Measurements from ENCODE around the gene TRIM31. TPM values are rescaled to one million over a fixed set of nuclear protein-coding genes. Genes with fewer than 3 reads are reported as not detected.
A peak's percentile ranks its signal among the peaks of the same experiment; 100 is the strongest.

Gene TRIM31
- total RNA-seq, 1 experiment from 2014 or later = not detected

- DNase-seq (ENCODE audit: low read depth) = peak; percentile 74
These were observed 36.8 kb downstream of the TRIM31 start for GRCh38 chr6:30075790-30076732.

DNA sequence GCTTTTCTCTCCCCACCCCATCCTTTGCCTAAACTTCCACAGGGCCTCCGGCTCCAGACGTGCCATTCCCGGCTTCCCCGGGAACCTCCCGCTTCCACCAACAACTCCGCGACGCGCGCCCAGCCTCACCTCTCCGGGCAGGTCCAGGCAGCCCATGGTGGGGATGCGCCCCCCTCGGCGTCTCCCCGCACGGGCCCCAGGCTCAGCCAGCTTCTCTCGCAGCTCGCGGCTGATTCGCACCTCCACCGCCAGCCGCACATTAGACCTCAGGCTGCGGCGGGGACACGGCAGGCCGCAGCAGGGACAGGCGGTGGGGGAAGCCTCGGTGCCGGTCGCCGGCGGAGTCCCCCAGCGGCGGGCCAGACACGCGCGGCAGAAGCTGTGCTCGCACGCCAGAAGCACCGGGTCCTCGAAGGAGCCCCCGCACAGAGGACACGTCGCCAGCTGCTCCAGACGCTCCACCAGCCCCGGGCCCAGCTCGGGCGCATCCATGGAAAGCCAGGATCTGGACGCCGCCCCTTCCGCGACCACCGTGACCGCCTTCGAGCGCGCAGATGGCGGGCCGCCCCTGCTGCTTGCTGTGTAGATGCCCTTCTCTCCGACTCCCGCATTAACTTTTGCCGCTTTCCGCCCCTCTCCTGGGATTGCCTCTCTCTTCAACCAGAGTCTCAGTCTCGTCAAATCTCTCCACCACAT lies 37.6 kb downstream of the TRIM31 start, which contains the start of gene RNF39:
Gene RNF39, minus strand, starts transcription at position 676 of the 696 bp plus-strand sequence. Its CDS starts 184 bp downstream, at position 492.
- no peak for DNase-seq (ENCODE audit: low read depth)

GRCh38 chr6:30074331-30075093 lies 38.4 kb downstream of the TRIM31 start:
- DNase-seq (ENCODE audit: low read depth) = peak; percentile 62

GRCh38 chr6:30073489-30074235 lies 39.2 kb downstream of the TRIM31 start:
- DNase-seq (ENCODE audit: low read depth) = peak; percentile 41

- DNase-seq (ENCODE audit: low read depth) = no peak
These were observed 41.0 kb downstream of the TRIM31 start for GRCh38 chr6:30071858-30072257.

DNA sequence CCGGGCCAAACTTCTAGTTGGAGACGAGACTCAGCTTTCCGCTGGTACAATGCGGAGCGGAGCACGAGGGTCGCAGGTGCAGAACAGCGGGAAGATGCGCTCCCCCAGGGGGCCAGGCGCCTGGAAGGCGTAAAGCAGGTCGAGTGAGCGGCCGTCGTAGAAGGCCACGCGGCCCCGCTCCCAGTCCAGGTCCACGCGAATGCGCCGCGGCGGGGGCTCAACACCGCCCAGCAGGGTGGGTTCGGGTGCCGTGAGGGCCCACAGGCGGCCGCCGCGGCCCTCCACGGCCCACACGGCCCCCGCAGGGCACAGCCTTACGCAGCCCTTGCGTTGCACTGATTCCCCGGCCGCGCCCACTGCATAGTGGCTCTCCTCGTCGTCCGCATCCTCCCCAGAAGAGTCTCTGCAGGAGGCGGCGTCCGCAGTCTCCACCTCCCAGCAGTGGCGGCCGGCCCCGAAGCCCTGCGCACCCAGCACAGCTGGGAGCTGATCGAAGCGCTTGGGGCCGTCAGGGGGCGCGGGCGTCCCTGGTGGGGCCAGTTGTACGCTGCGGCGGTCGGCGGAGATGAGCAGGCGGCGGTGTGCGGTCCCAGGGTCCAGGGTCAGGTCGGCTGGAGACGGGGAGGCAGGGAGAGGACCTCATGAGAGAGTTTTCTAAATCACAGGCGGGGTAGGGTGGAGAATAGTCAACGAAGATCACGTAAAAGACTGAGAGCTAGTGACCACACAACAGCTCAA lies 41.6 kb downstream of the TRIM31 start:
- DNase-seq (ENCODE audit: low read depth) = no peak

DNA sequence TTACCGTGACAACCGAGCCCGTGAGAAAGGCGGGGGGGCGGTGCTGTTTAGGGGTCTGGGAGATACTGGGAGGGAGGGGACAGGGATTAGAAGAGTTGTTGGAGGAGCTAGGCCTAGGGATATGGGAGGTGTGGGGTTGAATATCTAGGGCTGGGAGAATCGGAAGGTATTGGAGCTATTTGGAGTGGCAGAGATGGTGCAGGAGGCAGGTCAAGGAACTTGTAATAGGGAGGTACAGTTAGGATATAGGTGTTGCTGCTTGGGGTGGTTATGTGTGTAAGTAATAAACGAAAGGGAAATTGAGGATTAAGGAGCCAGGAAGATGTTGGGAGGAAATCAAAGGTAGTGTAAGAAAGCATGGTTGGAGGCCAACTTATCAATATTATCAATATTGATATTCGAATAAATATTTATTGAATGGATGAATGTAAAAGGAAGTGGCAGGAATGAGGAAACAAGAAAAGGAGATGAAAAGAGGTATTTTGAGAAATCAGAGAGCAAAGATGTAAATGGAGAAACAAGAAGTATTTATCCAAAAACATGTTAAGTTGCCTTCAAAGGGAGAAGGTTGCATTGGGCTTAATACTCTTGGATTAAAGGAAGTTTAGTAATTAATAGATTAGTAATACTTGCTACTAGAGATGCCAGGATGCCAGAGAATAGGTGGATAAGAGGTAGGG lies 45.3 kb downstream of the TRIM31 start:
- DNase-seq (ENCODE audit: low read depth) = no peak

DNA sequence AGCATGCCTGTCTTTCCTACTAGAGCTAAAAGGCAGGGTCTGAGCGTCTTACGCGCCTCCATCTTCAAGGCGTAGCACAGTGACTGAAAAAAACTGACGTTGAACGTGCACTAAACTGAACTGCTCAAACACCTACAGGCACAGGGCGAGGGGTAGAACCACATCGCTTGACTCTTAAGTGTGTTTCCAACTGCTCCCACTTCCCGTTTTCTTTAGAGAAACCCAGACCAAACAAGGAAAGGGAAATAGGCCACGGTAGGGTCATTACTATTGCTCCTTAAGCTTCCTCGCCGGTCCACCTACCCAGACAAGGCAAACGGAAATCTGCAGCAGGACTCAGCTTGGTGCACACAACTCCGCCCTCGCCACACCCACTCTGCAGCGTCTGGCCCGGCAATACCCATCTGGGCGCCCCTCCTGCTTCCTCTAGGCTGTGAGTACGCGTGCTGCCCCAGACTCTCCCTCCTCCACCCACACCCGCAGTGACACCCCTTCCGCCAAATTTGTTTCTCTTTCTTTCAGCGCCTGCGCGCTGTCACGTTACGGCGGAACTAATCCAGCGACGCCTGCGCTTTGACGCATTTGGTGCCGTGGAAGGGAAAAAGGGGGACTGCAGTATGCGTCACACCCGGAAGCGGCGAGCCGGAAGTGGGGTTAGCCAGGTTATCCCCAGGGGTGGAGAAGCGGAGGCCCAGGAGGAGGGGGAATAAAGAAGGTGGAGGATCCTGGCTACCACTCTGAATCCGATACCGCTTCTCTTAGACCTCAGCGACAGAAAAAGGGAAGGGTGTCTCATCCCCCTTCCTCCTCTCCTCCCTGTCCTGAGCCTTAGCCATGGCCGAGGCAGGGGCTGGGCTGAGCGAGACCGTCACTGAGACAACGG lies 46.1 kb downstream of the TRIM31 start, which contains the start of gene PPP1R11:
Gene PPP1R11, plus strand, starts transcription at position 622 of the 883 bp plus-strand sequence. Its CDS starts 213 bp downstream, at position 835.
- peak; percentile 100 for DNase-seq (ENCODE audit: low read depth)

GRCh38 chr6:30066082-30066481 lies 46.8 kb downstream of the TRIM31 start:
- DNase-seq (ENCODE audit: low read depth) = peak; percentile 12

GRCh38 chr6:30063315-30063714 lies 49.6 kb downstream of the TRIM31 start:
- no peak for DNase-seq (ENCODE audit: low read depth)

DNA sequence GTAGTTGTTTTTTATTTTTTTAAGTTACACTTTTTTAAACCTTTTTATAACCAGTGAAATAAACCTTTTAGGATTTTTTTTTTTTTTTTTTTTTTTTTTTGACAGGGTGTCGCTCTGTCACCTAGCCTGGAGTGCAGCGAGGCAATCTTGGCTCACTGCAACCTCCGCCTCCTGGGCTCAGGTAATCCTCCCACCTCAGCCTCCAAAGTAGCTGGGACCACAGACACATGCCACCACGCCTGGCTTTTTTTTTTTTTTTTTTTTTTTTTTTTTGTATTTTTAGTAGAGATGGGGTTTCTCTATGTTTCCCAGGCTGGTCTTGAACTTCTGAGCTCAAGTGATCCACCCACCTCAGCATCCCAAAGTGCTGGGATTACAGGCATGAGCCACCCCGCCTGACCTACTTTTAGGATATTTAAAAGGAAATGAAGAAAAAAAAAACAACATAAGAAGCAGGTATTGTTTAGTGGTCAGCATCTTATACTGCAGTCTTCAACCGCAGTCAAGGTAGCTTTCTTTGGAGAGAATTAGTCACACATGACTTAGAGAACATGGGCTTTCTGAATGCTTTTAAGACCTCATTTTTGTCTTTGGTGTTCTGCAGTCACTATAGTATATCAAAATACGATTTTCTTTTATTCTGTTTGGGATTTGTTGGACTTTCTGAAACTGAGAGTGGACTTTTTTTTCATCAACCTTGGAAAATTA lies 50.3 kb downstream of the TRIM31 start:
- peak; percentile 8 for DNase-seq (ENCODE audit: low read depth)

GRCh38 chr6:30061858-30062458 lies 50.9 kb downstream of the TRIM31 start:
- DNase-seq (ENCODE audit: low read depth) = no peak

DNA sequence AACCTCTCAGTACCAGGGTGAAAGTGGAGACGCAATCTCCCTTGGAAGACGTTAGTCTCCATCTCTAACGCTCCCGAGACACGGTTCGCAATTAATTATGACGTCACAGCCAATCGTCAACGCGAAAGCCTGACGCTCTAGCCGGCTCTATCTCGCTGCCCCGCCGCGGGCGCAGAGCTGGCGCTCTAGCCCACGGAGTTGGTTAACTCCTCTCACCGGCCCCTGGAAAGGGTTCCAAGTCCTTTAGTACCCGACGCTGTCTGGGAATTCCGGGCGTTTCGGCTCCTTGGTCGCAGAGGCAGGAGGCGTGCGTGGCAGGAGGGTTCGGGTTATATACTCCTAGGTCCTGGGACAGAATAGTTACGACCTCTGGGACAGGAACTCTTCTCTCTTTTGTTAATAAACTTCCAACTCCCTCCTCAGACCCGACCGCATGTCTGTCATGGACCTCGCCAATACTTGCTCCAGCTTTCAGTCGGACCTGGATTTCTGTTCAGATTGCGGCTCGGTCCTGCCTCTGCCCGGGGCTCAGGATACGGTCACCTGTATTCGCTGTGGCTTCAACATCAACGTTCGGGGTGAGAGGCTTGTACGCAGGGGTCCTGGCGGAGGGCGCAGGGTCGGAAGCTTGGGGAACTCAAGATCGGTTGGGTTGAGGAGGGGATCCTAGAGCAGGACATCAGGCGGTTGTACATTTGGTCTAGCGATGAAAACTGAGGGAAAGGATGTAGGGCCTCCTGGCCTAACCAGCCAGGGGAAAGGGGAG lies 51.6 kb downstream of the TRIM31 start, which contains the start of gene POLR1H:
Gene POLR1H, plus strand, starts transcription at position 174 of the 766 bp plus-strand sequence. Its CDS starts 260 bp downstream, at position 434.
- peak; percentile 99 for DNase-seq (ENCODE audit: low read depth)

- peak; percentile 59 for DNase-seq (ENCODE audit: low read depth)
These were observed 52.2 kb downstream of the TRIM31 start for GRCh38 chr6:30060606-30061091.

- DNase-seq (ENCODE audit: low read depth) = no peak
These were observed 57.4 kb downstream of the TRIM31 start for GRCh38 chr6:30055513-30055912.

GRCh38 chr6:30053682-30054081 lies 59.2 kb downstream of the TRIM31 start:
- no peak for DNase-seq (ENCODE audit: low read depth)
